HG02798 (cell line): ENCODE results near the gene DHRS3.

Experiments used
- ATAC-seq: cut with Tn5 transposase; IDR thresholded peaks from one replicate; pipeline ENCODE4 v1.9.1; 2021; ENCODE audit warnings: mild to moderate bottlenecking; ENCODE audit not compliant: unreplicated experiment, poor library complexity

Gene DHRS3

DNA sequence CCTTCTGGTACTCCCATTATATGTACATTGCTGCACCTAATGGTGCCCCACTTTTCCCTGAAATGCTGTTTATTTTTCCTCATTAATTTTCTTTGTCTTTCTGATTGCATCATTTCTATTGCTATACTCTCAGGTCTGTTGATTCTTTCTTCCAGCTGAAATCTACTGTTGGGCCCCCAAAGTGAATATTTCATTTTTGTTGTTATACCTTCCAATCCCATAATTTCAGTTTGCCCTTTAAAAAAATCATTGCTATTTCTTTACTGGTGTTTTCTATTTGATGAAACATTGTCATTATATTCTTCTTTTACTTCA, 22.9 kb upstream of the DHRS3 start:
- ATAC-seq = no peak

DNA sequence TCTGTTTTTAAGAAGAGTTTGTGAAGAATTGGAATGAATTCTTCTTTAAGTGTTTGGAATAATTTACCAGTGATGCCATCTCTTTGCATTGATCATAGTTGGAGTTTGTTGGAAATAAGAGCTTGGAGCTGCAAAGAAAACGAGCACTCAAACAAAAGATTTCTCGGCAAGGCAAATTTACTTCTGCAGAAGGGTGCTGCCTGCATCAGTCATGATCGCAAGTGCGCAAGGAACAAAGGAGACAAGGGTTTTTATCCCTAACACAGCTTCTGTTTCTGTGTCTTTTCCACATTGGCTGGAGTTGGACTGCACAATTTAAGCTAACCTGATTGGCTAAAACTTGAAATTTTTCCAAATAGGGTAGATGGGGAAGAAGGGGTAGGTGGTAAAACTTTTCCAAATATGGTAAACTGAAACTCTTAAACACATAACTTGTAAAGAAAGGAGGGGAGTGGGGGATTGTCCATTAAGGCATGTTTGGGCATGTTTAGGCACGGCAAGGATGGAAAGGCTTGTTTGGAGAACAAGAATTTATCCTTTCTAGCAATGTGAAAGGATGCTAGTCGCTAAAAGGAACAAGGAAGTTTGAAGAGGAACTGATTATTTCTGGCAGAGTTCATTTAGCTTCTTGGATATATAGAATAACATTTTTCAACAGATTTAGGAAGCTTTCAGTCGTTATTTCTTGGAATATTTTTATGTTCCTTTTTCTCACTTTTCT, 22.4 kb upstream of the DHRS3 start:
- ATAC-seq = no peak

- ATAC-seq = no peak
These were observed 19.7 kb upstream of the DHRS3 start for GRCh38 chr1:12637693-12638092.

- no peak for ATAC-seq
These were observed 18.3 kb upstream of the DHRS3 start for GRCh38 chr1:12636098-12636950.

- ATAC-seq = no peak
These were observed 16.7 kb upstream of the DHRS3 start for GRCh38 chr1:12634696-12635202.

DNA sequence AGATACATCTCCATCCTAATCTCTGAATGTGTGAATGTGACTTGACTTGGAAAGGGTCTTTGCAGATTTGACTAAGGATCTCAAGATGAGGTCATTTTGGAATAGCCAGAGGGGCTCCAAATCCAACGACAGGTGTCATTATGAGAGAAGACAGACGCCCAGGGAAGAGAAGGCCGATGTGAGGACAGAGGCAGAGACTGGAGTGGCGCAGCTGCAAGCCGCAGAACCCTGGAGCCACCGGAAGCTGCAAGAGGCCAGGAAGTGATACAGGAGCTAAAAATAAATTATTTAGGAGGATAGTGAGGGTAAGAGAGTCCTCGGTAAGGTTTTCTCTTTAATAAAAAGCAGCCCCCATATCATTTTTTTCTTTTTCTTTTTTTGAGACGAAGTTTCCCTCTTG, 16.1 kb upstream of the DHRS3 start:
- no peak for ATAC-seq

DNA sequence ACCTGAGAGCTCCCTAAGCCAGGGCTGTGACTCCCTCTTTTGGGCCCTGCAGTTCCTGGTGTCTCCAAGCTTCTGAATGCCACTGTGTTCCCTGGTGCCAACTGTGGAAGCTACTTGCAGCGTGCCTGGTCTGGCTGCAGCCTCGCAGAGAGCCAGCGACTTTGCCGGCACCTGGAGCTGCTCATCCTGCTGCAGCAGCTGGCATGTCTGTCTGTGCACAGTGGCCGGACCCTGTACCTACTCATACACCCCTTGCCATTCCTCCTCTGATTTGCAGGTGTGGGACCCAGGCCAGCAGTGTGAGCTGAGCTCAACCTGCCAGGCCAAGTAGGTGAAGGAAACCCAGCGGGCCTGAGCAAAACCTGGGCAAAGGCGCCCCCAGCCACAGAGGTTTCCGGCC, 13.6 kb upstream of the DHRS3 start:
- ATAC-seq = no peak

DNA sequence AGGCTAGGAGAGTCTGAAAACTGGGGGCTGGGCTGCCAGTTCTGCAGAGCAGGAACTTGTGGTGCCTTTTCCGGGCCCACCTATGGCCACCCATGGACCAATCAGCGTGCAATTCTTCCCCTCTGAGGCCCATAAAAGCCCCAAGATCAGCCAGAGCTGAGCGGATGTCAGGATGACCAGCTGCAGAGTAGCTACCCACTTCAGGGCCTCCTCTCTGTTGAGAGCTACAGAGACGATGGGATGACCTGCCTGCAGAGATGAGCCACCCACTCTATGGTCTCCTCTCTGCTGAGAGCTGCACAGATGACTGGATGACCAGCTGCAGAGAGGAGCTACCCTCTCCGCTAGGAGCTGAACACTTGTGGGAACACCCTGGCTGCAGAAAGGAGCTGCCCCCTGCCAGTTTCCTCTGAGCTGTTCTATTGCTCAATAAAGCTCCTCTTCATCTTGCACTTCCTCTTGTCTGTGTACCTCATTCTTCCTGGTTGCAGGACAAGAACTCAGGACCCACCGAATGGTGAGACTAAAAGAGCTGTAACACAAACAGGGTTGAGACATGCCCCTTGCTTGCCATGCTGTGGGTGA, 13.0 kb upstream of the DHRS3 start:
- no peak for ATAC-seq

DNA sequence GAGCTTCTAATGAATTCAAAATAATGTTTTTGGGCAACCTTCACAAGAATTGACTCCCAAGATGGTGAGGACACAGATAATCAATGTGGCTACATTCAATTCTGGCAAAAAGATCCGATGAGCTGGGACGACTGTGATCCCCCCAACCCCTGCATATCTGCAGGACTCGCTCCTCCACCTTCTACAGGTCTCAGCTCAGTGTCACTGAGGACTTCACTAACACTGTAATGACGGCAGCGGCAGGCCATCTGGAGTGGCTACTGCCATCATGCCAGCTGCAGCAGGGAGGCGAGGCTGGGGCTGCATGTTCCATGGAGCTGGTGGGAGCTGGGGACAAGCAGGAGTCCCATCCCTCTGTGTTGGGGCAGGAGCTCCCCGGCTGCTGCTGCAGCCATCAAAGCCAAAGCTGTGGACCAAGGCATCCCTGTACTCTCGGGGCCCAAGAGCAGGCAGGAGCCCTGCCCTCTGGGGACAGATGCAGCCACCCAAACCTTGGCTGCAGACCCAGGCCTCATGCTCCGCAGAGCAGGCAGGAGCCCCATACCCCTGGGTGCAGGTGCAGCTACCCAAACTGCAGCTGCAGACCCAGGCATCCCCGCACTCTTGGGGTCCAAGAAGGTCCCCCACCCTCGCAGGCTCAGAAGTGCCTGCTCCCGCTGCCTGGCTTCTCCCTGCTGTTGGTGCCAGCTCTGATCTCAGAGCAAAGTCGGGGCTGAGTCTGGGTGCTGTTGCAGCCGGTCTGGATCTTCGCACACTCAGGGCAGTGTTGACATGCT, 12.2 kb upstream of the DHRS3 start:
- ATAC-seq = no peak

- ATAC-seq = no peak
These were observed 11.5 kb upstream of the DHRS3 start for GRCh38 chr1:12629511-12629956.

DNA sequence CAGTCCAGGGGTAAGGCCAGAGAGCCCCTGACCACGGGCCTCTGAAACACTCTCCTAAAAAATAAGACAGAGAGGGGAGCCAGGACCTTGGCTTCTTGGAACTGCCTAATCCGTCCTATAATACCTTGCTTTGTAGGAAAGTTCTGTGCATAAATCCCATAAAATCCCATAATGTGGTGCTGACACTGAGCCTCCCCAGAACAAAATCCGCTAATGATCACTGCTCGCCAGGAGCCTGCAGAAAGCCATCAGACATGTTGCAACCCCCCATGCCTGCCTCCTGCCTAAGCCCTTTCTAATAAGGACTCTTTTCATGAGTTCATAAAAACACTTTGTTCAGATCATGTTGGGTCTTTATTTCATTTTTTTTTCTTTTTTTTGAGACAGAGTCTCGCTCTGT, 9.3 kb upstream of the DHRS3 start:
- no peak for ATAC-seq

DNA sequence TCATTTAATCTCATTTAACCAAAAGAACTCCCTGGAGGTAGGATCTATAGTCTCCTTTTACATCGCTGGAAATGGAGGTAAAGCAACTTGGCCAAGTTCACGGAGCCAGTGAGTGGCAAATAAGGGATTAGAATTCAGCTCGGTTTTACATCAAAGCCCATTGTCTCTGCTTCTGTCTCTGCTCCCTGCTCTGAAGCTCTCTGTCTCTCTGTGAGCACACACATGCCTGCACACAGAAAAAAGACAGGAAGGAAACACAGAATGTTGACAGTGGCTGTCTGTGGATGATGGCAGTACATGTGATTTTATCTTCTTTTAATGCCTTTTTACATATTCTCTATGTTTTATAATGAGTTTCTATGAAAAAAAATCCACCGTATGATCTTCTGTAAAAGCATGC, 8.9 kb upstream of the DHRS3 start:
- ATAC-seq = no peak

GRCh38 chr1:12625276-12625675, 7.3 kb upstream of the DHRS3 start:
- ATAC-seq = no peak

GRCh38 chr1:12622506-12622905, 4.5 kb upstream of the DHRS3 start:
- no peak for ATAC-seq

GRCh38 chr1:12621346-12622335, 3.6 kb upstream of the DHRS3 start:
- no peak for ATAC-seq

- no peak for ATAC-seq
These were observed 2.9 kb upstream of the DHRS3 start for GRCh38 chr1:12620931-12621330.

DNA sequence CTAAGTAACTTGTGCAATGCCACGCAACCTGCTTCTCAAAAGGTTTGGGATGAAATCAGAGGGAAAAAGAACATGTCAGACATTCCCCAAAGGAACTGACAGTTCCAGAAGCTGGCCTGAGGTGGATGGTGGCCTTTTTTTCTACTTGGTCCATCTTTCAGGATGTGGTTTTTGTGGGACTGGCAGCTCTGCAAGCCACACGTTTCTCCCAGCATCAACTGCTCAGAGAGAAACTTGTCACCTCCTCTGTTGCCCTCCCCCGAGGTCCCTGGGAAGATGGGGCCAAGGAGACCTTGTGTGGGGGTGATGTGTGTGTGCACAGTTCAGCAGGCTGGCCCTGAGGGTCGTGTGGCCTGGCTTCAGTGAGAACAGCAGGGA, 2.5 kb upstream of the DHRS3 start:
- ATAC-seq = no peak

GRCh38 chr1:12619792-12620487, 1.9 kb upstream of the DHRS3 start:
- no peak for ATAC-seq
